ENCODE data around the gene UNC93A.

DNA sequence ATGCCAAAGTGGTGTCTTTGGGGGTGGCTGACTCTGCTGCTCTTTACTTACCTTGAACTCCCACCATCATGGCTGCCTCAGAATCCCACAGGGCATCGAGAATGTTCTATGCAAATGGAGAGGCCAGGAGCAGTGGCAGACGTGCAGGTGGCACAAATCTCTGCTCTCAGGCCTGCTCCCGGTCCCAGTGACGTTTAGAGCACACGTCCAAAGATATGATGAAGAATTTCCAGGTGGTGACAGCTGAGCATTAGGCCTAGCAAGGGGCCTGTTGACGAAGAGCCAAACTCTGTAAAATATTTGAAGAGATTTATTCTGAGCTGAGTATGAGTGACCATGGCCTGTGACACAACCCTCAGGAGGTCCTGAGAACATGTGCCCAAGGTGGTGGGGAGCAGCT is 19.0 kb upstream of the UNC93A start:
- TF ChIP-seq POU2F2 (IDR thresholded peaks at IDR 0.05; ENCODE audit: low read depth, low read length) (no peak), POLR2A (IDR thresholded peaks at IDR 0.05; ENCODE audit: low read depth, low read length) (no peak), POLR2AphosphoS5 (IDR thresholded peaks at IDR 0.05; ENCODE audit: low read depth, low read length) (no peak)

Measured in GM12891 (cell line).